Fibroblast of lung (primary cell): Measurements from ENCODE around the gene LDLRAD4.

Experiments
- EZH2 ChIP-seq: IDR thresholded peaks from 2 replicates; pipeline ENCODE4 v1.5.1; 2012; ENCODE audit warnings: low read length, control low read depth, mild to moderate bottlenecking; ENCODE audit errors: missing control alignments
- TF ChIP-seq, protein P1 (sequence below), 2 donors: IDR thresholded peaks in 1 of 2; conservative IDR thresholded peaks in 1 of 2; 1 replicate in 1 of 2; 2 replicates in 1 of 2; pipeline ENCODE4 v1.5.1; 2011 to 2012; ENCODE audit warnings: low read length in 2 of 2, control low read depth in 1 of 2, inconsistent platforms in 1 of 2, low read depth in 1 of 2, mild to moderate bottlenecking in 1 of 2

DNA sequence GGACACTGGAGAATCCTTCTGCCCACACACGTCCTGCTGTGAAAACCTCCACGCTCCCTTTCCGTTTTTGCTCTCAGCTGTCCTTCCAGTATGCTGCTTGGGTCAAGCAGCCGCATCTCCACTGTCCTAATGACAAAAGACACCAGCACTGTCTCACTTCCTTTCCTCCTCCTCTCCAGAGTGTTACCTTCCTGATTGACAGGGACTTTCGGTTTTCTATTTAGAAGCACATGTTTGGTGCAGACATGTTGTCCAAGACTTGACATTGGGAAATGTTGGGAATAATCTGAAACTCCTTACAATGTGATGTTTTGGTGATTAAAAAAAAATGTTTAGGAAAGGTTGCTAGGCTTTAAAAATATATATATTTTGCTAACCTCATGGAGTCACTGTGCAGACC lies 281.2 kb downstream of the LDLRAD4 start:
- TF ChIP-seq, protein P1, sequence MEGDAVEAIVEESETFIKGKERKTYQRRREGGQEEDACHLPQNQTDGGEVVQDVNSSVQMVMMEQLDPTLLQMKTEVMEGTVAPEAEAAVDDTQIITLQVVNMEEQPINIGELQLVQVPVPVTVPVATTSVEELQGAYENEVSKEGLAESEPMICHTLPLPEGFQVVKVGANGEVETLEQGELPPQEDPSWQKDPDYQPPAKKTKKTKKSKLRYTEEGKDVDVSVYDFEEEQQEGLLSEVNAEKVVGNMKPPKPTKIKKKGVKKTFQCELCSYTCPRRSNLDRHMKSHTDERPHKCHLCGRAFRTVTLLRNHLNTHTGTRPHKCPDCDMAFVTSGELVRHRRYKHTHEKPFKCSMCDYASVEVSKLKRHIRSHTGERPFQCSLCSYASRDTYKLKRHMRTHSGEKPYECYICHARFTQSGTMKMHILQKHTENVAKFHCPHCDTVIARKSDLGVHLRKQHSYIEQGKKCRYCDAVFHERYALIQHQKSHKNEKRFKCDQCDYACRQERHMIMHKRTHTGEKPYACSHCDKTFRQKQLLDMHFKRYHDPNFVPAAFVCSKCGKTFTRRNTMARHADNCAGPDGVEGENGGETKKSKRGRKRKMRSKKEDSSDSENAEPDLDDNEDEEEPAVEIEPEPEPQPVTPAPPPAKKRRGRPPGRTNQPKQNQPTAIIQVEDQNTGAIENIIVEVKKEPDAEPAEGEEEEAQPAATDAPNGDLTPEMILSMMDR (conservative IDR thresholded peaks at IDR 0.05 in 1 of 2, IDR thresholded peaks at IDR 0.05 in 1 of 2; ENCODE audit: low read depth in 1 of 2, low read length in 2 of 2), result no peak
- TF ChIP-seq EZH2, result no peak
